Choroid plexus epithelial cell (primary cell): ENCODE data around the gene SCUBE1.

Experiments
- DNase-seq: peaks from one replicate; pipeline ENCODE4 v3.0.0-alpha.2; 2010; ENCODE audit warnings: low read depth
- H3K4me3 ChIP-seq: 2 replicates; pipeline ENCODE4 v1.5.1; 2011; ENCODE audit warnings: low read depth, mild to moderate bottlenecking, control low read depth, low read length, moderate library complexity
- TF ChIP-seq, protein P1 (sequence below): conservative IDR thresholded peaks from 2 replicates; pipeline ENCODE4 v1.5.1; 2011; ENCODE audit warnings: low read depth, mild to moderate bottlenecking, control low read depth, inconsistent platforms, low read length, moderate library complexity

Gene SCUBE1

DNA sequence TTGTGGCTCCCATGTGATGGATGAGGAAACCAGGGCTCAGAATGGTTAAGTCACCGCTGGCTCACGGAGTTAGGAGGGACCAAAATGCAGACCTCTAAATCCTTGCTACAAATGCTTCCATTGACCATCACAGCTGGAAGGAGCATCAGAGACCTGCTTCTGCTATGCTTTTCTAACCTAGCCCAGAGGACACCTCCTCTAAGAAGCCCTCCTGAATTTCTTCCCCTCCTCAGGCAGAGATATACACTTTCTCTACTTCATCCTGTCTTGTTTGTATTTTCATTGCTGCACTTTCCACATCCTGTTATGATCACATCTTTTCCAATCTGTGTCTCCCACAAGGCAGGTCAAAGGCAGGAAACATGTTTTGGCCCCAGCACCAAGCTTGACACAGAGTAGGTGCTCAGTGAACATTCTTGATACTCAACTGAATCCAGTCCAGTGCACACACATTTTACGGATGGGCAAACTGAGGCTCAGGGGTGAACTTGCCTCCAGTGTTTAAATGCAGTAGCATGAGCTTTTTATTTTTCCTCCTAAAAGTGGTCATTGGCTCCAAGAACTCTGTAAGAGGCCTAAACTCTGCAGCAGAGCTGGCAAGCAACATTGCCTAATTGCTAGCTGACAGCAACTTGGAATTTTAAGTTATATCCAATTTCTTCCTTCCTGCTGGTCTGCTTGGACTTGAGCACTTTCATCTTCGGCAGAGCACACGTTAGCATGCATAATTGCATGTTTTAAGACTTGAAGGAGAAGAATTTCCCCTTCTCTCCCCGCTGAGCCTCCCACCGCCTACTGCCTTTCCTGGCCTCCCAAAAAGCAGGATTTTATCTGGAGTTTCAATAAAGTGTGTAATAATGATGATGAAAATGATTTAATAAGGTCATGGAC lies 12.7 kb downstream of the SCUBE1 start:
- H3K4me3 ChIP-seq, result no peak overlapping the region
- TF ChIP-seq, protein P1, sequence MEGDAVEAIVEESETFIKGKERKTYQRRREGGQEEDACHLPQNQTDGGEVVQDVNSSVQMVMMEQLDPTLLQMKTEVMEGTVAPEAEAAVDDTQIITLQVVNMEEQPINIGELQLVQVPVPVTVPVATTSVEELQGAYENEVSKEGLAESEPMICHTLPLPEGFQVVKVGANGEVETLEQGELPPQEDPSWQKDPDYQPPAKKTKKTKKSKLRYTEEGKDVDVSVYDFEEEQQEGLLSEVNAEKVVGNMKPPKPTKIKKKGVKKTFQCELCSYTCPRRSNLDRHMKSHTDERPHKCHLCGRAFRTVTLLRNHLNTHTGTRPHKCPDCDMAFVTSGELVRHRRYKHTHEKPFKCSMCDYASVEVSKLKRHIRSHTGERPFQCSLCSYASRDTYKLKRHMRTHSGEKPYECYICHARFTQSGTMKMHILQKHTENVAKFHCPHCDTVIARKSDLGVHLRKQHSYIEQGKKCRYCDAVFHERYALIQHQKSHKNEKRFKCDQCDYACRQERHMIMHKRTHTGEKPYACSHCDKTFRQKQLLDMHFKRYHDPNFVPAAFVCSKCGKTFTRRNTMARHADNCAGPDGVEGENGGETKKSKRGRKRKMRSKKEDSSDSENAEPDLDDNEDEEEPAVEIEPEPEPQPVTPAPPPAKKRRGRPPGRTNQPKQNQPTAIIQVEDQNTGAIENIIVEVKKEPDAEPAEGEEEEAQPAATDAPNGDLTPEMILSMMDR, result no peak
- DNase-seq, result no peak

DNA sequence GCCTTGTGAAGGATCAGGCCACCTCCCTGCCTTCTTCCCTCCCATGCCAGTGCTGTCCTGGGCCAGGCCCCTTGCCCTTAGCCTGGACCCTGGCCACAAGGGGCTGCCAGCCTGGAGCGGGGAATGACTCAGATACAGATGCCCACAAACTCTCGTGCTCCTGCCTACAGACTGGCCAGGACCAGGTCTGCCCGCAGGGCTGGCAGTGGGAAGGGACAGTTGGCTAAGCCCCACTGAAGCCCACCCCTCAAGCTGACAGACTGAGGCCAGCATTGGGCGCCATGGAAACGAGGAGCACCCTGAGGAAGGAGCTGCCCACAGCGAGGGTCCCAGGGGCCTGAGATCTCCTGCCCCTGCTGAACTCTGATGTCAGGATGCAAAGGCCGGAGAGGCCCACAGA lies 14.1 kb downstream of the SCUBE1 start:
- TF ChIP-seq, protein P1, result no peak
- no peak overlapping the region for H3K4me3 ChIP-seq
- no peak for DNase-seq

DNA sequence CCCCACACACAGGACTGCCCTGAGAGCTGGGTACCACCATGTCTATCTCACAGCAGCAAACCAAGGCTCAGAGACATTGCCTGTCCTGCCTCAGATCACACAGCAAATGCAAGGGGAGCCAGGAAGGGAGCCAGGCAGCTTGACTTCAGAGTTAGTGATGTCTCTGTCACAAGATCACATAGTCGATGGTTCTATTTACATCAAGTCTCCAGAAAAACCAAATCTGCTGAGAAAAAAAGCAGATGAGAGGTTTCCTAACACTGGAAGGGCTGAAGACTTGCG lies 16.1 kb downstream of the SCUBE1 start:
- H3K4me3 ChIP-seq, result no peak overlapping the region
- DNase-seq, result no peak
- TF ChIP-seq, protein P1, result no peak

DNA sequence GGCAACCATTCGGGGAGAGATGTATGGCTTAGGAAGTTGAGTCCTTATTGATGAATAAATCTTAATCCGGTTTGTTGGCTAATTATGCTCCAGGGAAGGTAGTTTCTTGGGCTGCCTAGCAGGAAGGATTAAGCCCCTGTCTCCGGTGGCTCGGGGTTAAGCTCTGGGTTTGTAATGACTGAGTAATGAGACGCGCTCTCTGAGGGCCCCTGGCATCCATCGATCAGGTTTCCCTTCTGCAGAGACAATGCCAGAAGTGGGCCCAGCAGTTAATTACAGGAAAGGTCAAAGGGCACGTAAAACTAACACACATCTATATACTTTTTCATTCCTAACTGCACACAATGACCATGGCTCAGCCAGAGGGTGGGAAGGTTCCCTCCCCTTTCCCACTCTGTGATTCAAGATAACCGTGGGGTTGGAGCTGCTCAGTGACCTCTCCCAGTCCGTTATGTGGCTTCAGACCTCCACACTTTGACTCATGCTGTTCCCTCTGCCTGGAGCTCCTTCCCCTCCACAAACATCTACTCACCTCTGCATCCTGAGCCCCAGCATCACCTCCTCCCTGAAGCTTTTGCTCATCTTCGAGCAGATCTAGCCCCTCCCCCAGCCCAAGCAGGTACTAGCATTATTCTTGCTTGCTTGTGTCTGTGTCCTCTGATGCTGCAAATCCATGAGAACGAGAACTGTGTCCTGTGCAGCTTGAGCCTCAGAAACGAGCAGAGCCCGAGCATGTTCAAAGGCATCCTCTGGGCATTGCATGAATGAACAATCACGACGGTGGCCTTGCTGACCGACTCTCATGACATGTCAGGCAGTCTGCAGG lies 16.6 kb downstream of the SCUBE1 start:
- DNase-seq, result no peak
- no peak overlapping the region for H3K4me3 ChIP-seq
- TF ChIP-seq, protein P1, result no peak

DNA sequence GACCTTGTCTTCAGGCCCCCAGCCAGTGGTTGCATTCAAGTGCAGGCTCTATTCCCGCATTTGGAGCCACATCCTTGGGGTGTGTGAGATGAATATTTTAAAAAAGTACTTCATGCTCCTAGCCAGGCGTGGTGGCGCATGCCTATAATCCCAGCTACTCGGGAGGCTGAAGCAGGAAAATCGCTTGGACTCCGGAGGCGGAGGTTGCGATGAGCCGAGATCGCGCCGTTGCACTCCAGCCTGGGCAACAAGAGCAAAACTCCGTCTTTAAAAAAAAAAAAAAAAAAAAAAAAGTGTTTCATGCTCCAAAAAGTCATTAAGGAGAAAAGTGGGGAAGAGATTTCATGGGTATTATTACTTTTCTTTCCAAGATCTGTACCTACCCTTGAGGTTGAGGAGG lies 18.0 kb downstream of the SCUBE1 start:
- no peak overlapping the region for H3K4me3 ChIP-seq
- TF ChIP-seq, protein P1, result no peak
- no peak for DNase-seq

DNA sequence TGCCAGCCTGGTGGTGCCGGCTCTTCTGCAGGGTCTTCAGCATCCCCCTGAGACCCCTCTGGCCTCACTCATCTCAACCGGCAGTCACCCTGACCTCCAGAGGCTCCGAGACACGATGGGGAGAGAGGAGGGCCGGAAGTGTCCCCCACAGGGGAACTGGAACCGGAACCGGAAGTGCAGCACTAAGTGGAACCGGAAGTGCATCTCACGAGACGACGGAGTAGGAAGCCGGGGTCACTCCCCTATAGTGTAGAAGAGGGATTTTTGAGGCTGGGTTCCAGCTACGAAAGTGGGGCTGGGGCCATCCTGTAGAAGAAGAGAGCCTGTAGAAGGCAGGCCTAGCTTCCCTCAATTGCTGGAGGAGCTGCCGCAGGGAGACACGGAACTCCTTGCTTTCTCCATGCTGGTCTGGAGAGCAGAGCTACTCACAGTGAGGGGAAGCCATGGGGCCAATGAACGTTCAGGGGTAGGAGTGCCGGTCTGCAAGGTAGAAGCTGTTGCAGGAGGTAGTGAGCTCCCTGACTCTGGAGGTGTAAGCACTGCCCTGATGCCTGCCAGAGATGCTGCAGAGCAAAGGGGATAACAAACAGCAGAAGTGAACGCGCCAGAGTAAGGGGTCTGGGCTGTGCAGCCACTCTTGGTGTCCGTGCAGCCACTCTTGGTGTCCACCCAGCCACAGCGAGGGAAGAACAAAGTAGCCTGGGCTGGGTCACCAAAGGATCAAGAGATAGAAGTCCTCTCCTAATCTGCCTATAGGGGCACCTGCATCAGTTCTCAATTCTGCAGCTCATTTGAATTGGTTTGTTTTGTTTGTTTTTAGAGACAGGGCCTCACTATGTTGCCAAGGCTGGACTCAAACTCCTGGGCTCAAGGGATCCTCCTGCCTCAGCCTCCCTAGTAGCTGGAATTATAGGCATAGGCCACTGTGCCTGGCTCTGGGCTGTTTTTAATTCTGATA lies 21.9 kb downstream of the SCUBE1 start:
- no peak for DNase-seq
- no peak overlapping the region for H3K4me3 ChIP-seq
- TF ChIP-seq, protein P1, result no peak
